GM10248 (cell line): ENCODE data around the gene SRCIN1.
"Not testable (repeated sequence)": the region's sequence is repeated elsewhere in the genome, so short reads cannot be mapped to it uniquely, and the experiment has no call there.

Source experiments
- CTCF ChIA-PET: fragments of 300-600 bp; sonication (Branson Sonifier 250); formaldehyde crosslinking; extraction: SDS; loops from one replicate; lab custom pipeline; 2021; ENCODE audit warnings: antibody characterized with exemption; lab: Yijun Ruan, JAX
- POLR2A ChIA-PET: fragments of 350-650 bp; sonication (Branson Sonifier 250); formaldehyde crosslinking; extraction: SDS; loops from one replicate; lab custom pipeline; 2020; ENCODE audit warnings: antibody characterized with exemption; lab: Yijun Ruan, JAX
- DNase-seq: peaks from one replicate; pipeline ENCODE4 v3.0.0; 2012; ENCODE audit errors: extremely low spot score
- CTCF ChIP-seq: IDR thresholded peaks from 2 replicates; pipeline ENCODE4 v1.5.1; 2012; ENCODE audit warnings: mild to moderate bottlenecking, low read depth; ENCODE audit errors: extremely low read depth, missing control alignments, control extremely low read depth

Gene SRCIN1

GRCh38 chr17:38492067-38493040 is 113.4 kb downstream of the SRCIN1 start:
- peak; percentile 90 for TF ChIP-seq CTCF
- POLR2A ChIA-PET = not testable (repeated sequence)
- CTCF ChIA-PET = interaction anchor here (0.8 to 3.9 kb wide), 17 partner anchors 16 to 175 kb away, joined by 3 to 18 read pairs (median 5); no protein-coding TSS in a partner anchor
- DNase-seq = peak; percentile 62

GRCh38 chr17:38491346-38492066 is 114.2 kb downstream of the SRCIN1 start:
- POLR2A ChIA-PET, DNase-seq: not testable (repeated sequence)
- CTCF ChIA-PET = interaction anchor here (0.9 to 3.9 kb wide), 4 partner anchors 17 to 178 kb away, joined by 3 to 18 read pairs (median 9); no protein-coding TSS in a partner anchor

GRCh38 chr17:38489774-38490173 is 116.0 kb downstream of the SRCIN1 start:
- POLR2A ChIA-PET, DNase-seq: not testable (repeated sequence)
- CTCF ChIA-PET = interaction anchor here (0.9 to 3.9 kb wide), 4 partner anchors 20 to 179 kb away, joined by 3 to 18 read pairs (median 4); no protein-coding TSS in a partner anchor

- DNase-seq = peak; percentile 67
- ChIA-PET CTCF (interaction anchor here (0.7 to 2.3 kb wide), 11 partner anchors 9 to 182 kb away, joined by 3 to 13 read pairs (median 4); no protein-coding TSS in a partner anchor), POLR2A (interaction anchor here (0.6 to 0.7 kb wide), 2 partner anchors 30 to 56 kb away, joined by 3 read pairs; no protein-coding TSS in a partner anchor)
Observed at GRCh38 chr17:38485681-38486298, 120.0 kb downstream of the SRCIN1 start.

GRCh38 chr17:38485146-38485468 is 120.6 kb downstream of the SRCIN1 start:
- TF ChIP-seq CTCF = no peak
- DNase-seq = no peak
- ChIA-PET POLR2A (no interaction called here), CTCF (interaction anchor here (0.7 to 2.3 kb wide), 11 partner anchors 10 to 183 kb away, joined by 3 to 13 read pairs (median 5); no protein-coding TSS in a partner anchor)

- peak; percentile 58 for TF ChIP-seq CTCF
- POLR2A ChIA-PET = not testable (repeated sequence)
- peak; percentile 42 for DNase-seq
- CTCF ChIA-PET = interaction anchor here (0.9 to 2.3 kb wide), 6 partner anchors 25 to 184 kb away, joined by 3 to 9 read pairs (median 5); no protein-coding TSS in a partner anchor
Observed at GRCh38 chr17:38484242-38485145, 121.3 kb downstream of the SRCIN1 start.

GRCh38 chr17:38482700-38483043 is 123.1 kb downstream of the SRCIN1 start:
- CTCF ChIA-PET, POLR2A ChIA-PET, DNase-seq: not testable (repeated sequence)

GRCh38 chr17:38482039-38482699 is 123.6 kb downstream of the SRCIN1 start:
- POLR2A ChIA-PET = not testable (repeated sequence)
- CTCF ChIA-PET = interaction anchor here (1.1 kb wide), 1 partner anchor 24 kb away, joined by 3 read pairs; no protein-coding TSS in a partner anchor

More at GRCh38 chr17:38482039-38482699, 123.6 kb downstream of the SRCIN1 start:
- DNase-seq = not testable (repeated sequence)
